ENCODE measurements around the gene PLCB2.

GRCh38 chr15:40340038-40340739 is 32.5 kb upstream of the PLCB2 start:
- TF ChIP-seq SP2 (tag by site-specific recombination; IDR thresholded peaks at IDR 0.05) (no peak), ZNF274 (IDR thresholded peaks at IDR 0.05; ENCODE audit: low read length) (no peak), ZNF274 (tag by site-specific recombination; IDR thresholded peaks at IDR 0.05; ENCODE audit: borderline replicate concordance) (no peak), ZBTB1 (tag by site-specific recombination; IDR thresholded peaks at IDR 0.05) (no peak), ZNF654 (tag by site-specific recombination; IDR thresholded peaks at IDR 0.05; ENCODE audit: low read depth) (no peak), ZNF626 (tag by site-specific recombination; IDR thresholded peaks at IDR 0.05) (no peak), ZSCAN23 (tag by site-specific recombination; IDR thresholded peaks at IDR 0.05) (no peak), ZNF621 (tag by site-specific recombination; IDR thresholded peaks at IDR 0.05) (no peak), ZNF48 (tag by site-specific recombination; IDR thresholded peaks at IDR 0.05) (no peak), PRDM1 (tag by site-specific recombination; IDR thresholded peaks at IDR 0.05) (no peak)
- TF ChIP-seq, protein P1, sequence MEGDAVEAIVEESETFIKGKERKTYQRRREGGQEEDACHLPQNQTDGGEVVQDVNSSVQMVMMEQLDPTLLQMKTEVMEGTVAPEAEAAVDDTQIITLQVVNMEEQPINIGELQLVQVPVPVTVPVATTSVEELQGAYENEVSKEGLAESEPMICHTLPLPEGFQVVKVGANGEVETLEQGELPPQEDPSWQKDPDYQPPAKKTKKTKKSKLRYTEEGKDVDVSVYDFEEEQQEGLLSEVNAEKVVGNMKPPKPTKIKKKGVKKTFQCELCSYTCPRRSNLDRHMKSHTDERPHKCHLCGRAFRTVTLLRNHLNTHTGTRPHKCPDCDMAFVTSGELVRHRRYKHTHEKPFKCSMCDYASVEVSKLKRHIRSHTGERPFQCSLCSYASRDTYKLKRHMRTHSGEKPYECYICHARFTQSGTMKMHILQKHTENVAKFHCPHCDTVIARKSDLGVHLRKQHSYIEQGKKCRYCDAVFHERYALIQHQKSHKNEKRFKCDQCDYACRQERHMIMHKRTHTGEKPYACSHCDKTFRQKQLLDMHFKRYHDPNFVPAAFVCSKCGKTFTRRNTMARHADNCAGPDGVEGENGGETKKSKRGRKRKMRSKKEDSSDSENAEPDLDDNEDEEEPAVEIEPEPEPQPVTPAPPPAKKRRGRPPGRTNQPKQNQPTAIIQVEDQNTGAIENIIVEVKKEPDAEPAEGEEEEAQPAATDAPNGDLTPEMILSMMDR (tag by site-specific recombination; IDR thresholded peaks at IDR 0.05), result no peak; the same call in 1 of the 2 replicates
- TF ChIP-seq, protein P2, sequence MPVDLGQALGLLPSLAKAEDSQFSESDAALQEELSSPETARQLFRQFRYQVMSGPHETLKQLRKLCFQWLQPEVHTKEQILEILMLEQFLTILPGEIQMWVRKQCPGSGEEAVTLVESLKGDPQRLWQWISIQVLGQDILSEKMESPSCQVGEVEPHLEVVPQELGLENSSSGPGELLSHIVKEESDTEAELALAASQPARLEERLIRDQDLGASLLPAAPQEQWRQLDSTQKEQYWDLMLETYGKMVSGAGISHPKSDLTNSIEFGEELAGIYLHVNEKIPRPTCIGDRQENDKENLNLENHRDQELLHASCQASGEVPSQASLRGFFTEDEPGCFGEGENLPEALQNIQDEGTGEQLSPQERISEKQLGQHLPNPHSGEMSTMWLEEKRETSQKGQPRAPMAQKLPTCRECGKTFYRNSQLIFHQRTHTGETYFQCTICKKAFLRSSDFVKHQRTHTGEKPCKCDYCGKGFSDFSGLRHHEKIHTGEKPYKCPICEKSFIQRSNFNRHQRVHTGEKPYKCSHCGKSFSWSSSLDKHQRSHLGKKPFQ (tag by site-specific recombination; IDR thresholded peaks at IDR 0.05), result no peak
- TF ChIP-seq, protein P3, sequence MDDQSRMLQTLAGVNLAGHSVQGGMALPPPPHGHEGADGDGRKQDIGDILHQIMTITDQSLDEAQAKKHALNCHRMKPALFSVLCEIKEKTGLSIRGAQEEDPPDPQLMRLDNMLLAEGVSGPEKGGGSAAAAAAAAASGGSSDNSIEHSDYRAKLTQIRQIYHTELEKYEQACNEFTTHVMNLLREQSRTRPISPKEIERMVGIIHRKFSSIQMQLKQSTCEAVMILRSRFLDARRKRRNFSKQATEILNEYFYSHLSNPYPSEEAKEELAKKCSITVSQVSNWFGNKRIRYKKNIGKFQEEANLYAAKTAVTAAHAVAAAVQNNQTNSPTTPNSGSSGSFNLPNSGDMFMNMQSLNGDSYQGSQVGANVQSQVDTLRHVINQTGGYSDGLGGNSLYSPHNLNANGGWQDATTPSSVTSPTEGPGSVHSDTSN (CRISPR knock-in tag; IDR thresholded peaks at IDR 0.05), result no peak
